Ovary (tissue), 3 donors: Measurements from ENCODE around the gene STAT5A.

Experiments
- POLR2A ChIP-seq: fragments of 450-650 bp; IDR thresholded peaks from one replicate; pipeline ENCODE4 v1.6.1; 2017; ENCODE audit warnings: antibody characterized with exemption, mild to moderate bottlenecking, moderate library complexity
- TF ChIP-seq, protein P1 (sequence below), 3 donors: fragments of 450-650 bp in 2 of 3; fragments of 200-600 bp in 1 of 3; IDR thresholded peaks; one replicate each; pipeline versions ENCODE4 v1.5.1 to v1.8.0; 2016 to 2022; ENCODE audit warnings: antibody characterized with exemption in 3 of 3, mild to moderate bottlenecking in 1 of 3
- donor health status: DM: no; HTN: no; CAD: no.

GRCh38 chr17:42253578-42253977, 34.7 kb upstream of the STAT5A start:
- TF ChIP-seq, protein P1, sequence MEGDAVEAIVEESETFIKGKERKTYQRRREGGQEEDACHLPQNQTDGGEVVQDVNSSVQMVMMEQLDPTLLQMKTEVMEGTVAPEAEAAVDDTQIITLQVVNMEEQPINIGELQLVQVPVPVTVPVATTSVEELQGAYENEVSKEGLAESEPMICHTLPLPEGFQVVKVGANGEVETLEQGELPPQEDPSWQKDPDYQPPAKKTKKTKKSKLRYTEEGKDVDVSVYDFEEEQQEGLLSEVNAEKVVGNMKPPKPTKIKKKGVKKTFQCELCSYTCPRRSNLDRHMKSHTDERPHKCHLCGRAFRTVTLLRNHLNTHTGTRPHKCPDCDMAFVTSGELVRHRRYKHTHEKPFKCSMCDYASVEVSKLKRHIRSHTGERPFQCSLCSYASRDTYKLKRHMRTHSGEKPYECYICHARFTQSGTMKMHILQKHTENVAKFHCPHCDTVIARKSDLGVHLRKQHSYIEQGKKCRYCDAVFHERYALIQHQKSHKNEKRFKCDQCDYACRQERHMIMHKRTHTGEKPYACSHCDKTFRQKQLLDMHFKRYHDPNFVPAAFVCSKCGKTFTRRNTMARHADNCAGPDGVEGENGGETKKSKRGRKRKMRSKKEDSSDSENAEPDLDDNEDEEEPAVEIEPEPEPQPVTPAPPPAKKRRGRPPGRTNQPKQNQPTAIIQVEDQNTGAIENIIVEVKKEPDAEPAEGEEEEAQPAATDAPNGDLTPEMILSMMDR (IDR thresholded peaks at IDR 0.05) = no peak
- no peak for TF ChIP-seq POLR2A
